GM19193 (cell line): ENCODE measurements around the gene PCDHA5.

ENCODE experiments used
- POLR2A ChIP-seq: IDR thresholded peaks from 4 replicates; pipeline ENCODE4 v1.6.1; 2011; ENCODE audit not compliant: insufficient read depth, insufficient read length; ENCODE audit errors: extremely low read depth

Gene PCDHA5

GRCh38 chr5:140862441-140863295 lies 41.3 kb downstream of the PCDHA5 start:
- no peak for TF ChIP-seq POLR2A

- TF ChIP-seq POLR2A = no peak
These were observed 47.5 kb downstream of the PCDHA5 start, which contains the start of gene PCDHA11 for GRCh38 chr5:140868721-140869554. PCDHA11 (plus strand) TSS chr5:140868957; CDS start chr5:140869104, 147 bp downstream.

DNA sequence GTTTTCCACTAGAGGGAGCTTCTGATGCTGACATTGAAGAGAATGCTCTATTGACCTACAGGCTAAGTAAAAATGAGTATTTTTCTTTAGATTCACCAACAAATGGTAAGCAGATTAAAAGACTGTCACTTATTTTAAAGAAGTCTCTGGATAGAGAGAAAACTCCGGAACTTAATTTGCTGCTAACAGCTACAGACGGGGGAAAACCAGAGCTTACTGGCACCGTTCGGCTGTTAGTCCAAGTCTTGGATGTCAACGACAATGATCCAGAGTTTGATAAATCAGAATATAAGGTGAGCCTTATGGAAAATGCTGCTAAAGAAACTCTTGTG lies 48.1 kb downstream of the PCDHA5 start:
- no peak for TF ChIP-seq POLR2A

GRCh38 chr5:140870221-140871201 lies 49.1 kb downstream of the PCDHA5 start:
- TF ChIP-seq POLR2A = no peak
